GM21825 (cell line): ENCODE data around the gene DTX3.
"Not testable (repeated sequence)": the region's sequence is repeated elsewhere in the genome, so short reads cannot be mapped to it uniquely, and the experiment has no call there.

Source experiments
- ATAC-seq: cut with Tn5 transposase; IDR thresholded peaks from one replicate; pipeline ENCODE4 v1.9.1; 2021; ENCODE audit warnings: mild to moderate bottlenecking, moderate library complexity; ENCODE audit not compliant: unreplicated experiment

Gene DTX3

GRCh38 chr12:57631566-57632072 is 27.0 kb downstream of the DTX3 start:
- no peak for ATAC-seq

- ATAC-seq = no peak
Measured at GRCh38 chr12:57632073-57632957, 27.7 kb downstream of the DTX3 start.

GRCh38 chr12:57632958-57633840 is 28.6 kb downstream of the DTX3 start, which contains the start of gene B4GALNT1:
TSS of gene B4GALNT1 (minus strand) at chr12:57633201. CDS start at chr12:57632132, 1,069 bp downstream.
- peak; percentile 88 for ATAC-seq

- ATAC-seq = not testable (repeated sequence)
Measured at GRCh38 chr12:57636731-57637130, 32.1 kb downstream of the DTX3 start.

- no peak for ATAC-seq
Measured at GRCh38 chr12:57637364-57637763, 32.7 kb downstream of the DTX3 start.

- ATAC-seq = no peak
Measured at GRCh38 chr12:57638096-57638495, 33.5 kb downstream of the DTX3 start.

GRCh38 chr12:57640175-57641042 is 35.8 kb downstream of the DTX3 start:
- no peak for ATAC-seq

GRCh38 chr12:57641699-57642442 is 37.2 kb downstream of the DTX3 start:
- no peak for ATAC-seq

GRCh38 chr12:57645990-57646658 is 41.5 kb downstream of the DTX3 start:
- not testable (repeated sequence) for ATAC-seq

GRCh38 chr12:57646659-57647049 is 42.0 kb downstream of the DTX3 start:
- not testable (repeated sequence) for ATAC-seq

GRCh38 chr12:57654042-57654441 is 49.4 kb downstream of the DTX3 start:
- no peak for ATAC-seq

GRCh38 chr12:57655541-57656240 is 51.1 kb downstream of the DTX3 start:
- ATAC-seq = no peak

- not testable (repeated sequence) for ATAC-seq
Measured at GRCh38 chr12:57656408-57656807, 51.8 kb downstream of the DTX3 start.

GRCh38 chr12:57657744-57658143 is 53.1 kb downstream of the DTX3 start:
- no peak for ATAC-seq

GRCh38 chr12:57658890-57659289 is 54.3 kb downstream of the DTX3 start:
- no peak for ATAC-seq
